B cell (primary cell): ENCODE results near the gene MEPCE.

Experiments used
- EZH2 ChIP-seq: IDR thresholded peaks from 2 replicates; pipeline ENCODE4 v1.6.1; 2012; ENCODE audit warnings: borderline replicate concordance, low read depth, mild to moderate bottlenecking, moderate library complexity, low read length; ENCODE audit not compliant: insufficient read depth, poor library complexity, severe bottlenecking
- TF ChIP-seq, protein P1 (sequence below): fragments of 200-600 bp; IDR thresholded peaks from one replicate; pipeline ENCODE4 v1.8.0; 2022; ENCODE audit warnings: antibody characterized with exemption, mild to moderate bottlenecking

GRCh38 chr7:100432053-100432452 lies 2.4 kb downstream of the MEPCE start:
- TF ChIP-seq, protein P1, sequence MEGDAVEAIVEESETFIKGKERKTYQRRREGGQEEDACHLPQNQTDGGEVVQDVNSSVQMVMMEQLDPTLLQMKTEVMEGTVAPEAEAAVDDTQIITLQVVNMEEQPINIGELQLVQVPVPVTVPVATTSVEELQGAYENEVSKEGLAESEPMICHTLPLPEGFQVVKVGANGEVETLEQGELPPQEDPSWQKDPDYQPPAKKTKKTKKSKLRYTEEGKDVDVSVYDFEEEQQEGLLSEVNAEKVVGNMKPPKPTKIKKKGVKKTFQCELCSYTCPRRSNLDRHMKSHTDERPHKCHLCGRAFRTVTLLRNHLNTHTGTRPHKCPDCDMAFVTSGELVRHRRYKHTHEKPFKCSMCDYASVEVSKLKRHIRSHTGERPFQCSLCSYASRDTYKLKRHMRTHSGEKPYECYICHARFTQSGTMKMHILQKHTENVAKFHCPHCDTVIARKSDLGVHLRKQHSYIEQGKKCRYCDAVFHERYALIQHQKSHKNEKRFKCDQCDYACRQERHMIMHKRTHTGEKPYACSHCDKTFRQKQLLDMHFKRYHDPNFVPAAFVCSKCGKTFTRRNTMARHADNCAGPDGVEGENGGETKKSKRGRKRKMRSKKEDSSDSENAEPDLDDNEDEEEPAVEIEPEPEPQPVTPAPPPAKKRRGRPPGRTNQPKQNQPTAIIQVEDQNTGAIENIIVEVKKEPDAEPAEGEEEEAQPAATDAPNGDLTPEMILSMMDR, result no peak
- TF ChIP-seq EZH2, result no peak
